ENCODE data around the gene AKR1E2.

GRCh38 chr10:4807761-4808507 is 18.1 kb upstream of the AKR1E2 start:
- TF ChIP-seq CTCF (IDR thresholded peaks at IDR 0.05; ENCODE audit: low read length) (no peak), EZH2 (IDR thresholded peaks at IDR 0.05; ENCODE audit: borderline replicate concordance, low read length) (no peak)

Data from OCI-LY1 (cell line).